ENCODE measurements around the gene KIAA1958. TPM values are rescaled to one million over a fixed set of nuclear protein-coding genes. Genes with fewer than 3 reads are reported as not detected.

The KIAA1958 gene
- total RNA-seq, 1 experiment from 2014 or later: 4.2 TPM

DNA sequence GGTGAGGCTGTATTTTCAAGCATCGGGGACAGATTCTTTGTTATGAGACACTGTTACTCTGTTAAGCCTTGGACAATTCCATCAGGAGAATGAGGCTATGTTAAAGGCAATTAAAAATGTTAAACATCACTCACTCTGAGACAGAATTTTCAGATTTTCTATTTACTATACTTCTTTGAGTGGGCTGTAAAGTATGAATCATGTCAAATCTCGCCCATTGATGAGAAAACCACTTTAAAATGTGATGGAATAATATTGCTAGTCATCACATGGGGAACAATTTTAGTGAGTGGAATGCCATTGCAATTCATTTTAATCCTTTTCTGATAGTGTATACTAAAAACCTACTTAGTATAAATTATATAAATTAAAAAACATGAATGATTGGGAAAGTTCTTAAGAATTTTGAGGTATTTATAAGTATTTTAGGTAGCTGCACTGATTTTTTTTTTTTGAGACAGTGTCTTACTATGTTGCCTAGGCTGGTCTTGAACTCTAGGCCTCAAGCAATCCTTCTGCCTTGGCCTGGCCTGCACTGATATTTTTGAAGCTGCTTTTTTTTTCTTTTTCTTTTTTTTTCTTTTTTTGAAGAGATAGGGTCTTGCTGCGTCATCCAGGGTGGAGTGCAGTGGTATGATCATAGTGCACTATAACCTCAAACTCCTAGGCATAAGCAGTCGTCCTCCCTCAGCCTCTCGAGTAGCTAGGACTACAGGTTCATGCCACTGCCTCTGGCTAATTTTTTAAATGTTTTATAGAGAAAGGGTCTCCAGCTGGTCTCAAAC, 73.2 kb downstream of the KIAA1958 start:
- H3K9me3 ChIP-seq (ENCODE audit: low read length): no peaks in the 10 kb centered on the region
- H3F3A ChIP-seq (ENCODE audit: low read length, unreplicated experiment): no peaks in the 10 kb centered on the region
- ChIA-PET POLR2A (ENCODE audit: unreplicated experiment) (no interaction called here), CTCF (no interaction called here)
- no peaks in the 10 kb centered on the region for H3K36me3 ChIP-seq (ENCODE audit: low read depth, low read length)
- no peaks in the 10 kb centered on the region for H3K27me3 ChIP-seq (ENCODE audit: low read length)
- H2AFZ ChIP-seq (ENCODE audit: low read length): no peak overlapping the region
- H3K27ac ChIP-seq (ENCODE audit: low read length): no peak overlapping the region
- H3K4me2 ChIP-seq (ENCODE audit: low read length): no peak overlapping the region
- TF ChIP-seq, protein P1, sequence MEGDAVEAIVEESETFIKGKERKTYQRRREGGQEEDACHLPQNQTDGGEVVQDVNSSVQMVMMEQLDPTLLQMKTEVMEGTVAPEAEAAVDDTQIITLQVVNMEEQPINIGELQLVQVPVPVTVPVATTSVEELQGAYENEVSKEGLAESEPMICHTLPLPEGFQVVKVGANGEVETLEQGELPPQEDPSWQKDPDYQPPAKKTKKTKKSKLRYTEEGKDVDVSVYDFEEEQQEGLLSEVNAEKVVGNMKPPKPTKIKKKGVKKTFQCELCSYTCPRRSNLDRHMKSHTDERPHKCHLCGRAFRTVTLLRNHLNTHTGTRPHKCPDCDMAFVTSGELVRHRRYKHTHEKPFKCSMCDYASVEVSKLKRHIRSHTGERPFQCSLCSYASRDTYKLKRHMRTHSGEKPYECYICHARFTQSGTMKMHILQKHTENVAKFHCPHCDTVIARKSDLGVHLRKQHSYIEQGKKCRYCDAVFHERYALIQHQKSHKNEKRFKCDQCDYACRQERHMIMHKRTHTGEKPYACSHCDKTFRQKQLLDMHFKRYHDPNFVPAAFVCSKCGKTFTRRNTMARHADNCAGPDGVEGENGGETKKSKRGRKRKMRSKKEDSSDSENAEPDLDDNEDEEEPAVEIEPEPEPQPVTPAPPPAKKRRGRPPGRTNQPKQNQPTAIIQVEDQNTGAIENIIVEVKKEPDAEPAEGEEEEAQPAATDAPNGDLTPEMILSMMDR (conservative IDR thresholded peaks at IDR 0.05; ENCODE audit: low read depth, low read length): no peak
- TF ChIP-seq EZH2phosphoT487 (IDR thresholded peaks at IDR 0.05; ENCODE audit: borderline replicate concordance, low read length): no peak
- no peaks in the 10 kb centered on the region for H4K20me1 ChIP-seq (ENCODE audit: low read length)
- no peaks in the 10 kb centered on the region for H3K79me2 ChIP-seq (ENCODE audit: low read length)
- intact Hi-C loops (cut with micrococcal nuclease): no loop called here
- H3K4me1 ChIP-seq (ENCODE audit: insufficient read depth, low read length): peaks cover 37% of the 10 kb centered on the region
- no peak for DNase-seq
- H3K9me2 ChIP-seq (replicated peaks; ENCODE audit: low read length): no peaks in the 10 kb centered on the region
- H3K4me3 ChIP-seq (ENCODE audit: low read length): no peak overlapping the region
- H3K9ac ChIP-seq (ENCODE audit: low read length): no peak overlapping the region
- no peak for ATAC-seq
- no TSS peak for BruUV-seq (replicated peaks)

DNA sequence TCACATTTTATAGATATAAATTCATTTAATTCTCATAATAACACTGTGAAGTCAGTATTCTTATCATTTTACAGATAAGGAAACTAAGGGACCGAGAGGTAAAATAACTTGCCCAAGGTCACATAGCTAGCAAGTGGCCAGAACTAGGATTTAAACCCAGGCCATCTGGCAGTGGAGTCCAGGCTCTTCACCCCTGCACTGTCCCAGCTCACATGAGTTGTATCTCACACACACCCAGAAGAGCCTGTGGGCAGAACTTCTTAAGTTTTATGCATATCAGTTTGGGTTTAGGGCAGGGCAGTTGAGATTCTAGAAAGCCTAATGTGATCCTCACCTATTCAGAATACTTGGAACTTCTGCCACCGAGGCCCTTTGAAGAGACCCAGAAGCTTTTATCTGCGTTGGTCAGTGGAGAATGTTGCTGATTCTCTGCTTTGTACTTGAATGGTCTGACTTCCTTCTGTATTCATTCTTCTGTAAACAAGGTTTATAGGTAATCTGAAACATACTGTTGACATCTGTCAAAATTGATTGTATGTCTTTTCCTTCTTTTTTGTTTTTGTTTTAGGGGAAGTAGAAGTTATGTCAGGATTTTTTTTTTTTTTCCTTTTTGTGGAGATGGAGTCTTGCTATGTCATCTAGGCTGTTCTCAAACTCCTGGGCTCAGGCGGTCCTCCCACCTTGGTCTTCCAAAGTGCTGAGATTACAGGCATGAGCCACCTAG, 75.8 kb downstream of the KIAA1958 start:
- no peak overlapping the region for H3K27ac ChIP-seq (ENCODE audit: low read length)
- no TSS peak for BruUV-seq (replicated peaks)
- no peaks in the 10 kb centered on the region for H3K36me3 ChIP-seq (ENCODE audit: low read depth, low read length)
- H4K20me1 ChIP-seq (ENCODE audit: low read length): no peaks in the 10 kb centered on the region
- no peaks in the 10 kb centered on the region for H3K79me2 ChIP-seq (ENCODE audit: low read length)
- no peaks in the 10 kb centered on the region for H3K27me3 ChIP-seq (ENCODE audit: low read length)
- POLR2A ChIA-PET (ENCODE audit: unreplicated experiment): interaction anchor here (0.5 to 0.7 kb wide), 3 partner anchors 18 to 230 kb away, joined by 4 to 11 read pairs (median 7); no protein-coding TSS in a partner anchor
- H3F3A ChIP-seq (ENCODE audit: low read length, unreplicated experiment): no peaks in the 10 kb centered on the region
- H3K9me2 ChIP-seq (replicated peaks; ENCODE audit: low read length): no peaks in the 10 kb centered on the region
- H3K9ac ChIP-seq (ENCODE audit: low read length): no peak overlapping the region
- H3K9me3 ChIP-seq (ENCODE audit: low read length): no peaks in the 10 kb centered on the region
- H3K4me2 ChIP-seq (ENCODE audit: low read length): no peak overlapping the region
- DNase-seq: no peak
- TF ChIP-seq, protein P1 (conservative IDR thresholded peaks at IDR 0.05; ENCODE audit: low read depth, low read length): no peak
- ATAC-seq: no peak
- peaks cover 13% of the 10 kb centered on the region for H3K4me1 ChIP-seq (ENCODE audit: insufficient read depth, low read length)
- CTCF ChIA-PET: no interaction called here
- intact Hi-C loops (cut with micrococcal nuclease): no loop called here
- H2AFZ ChIP-seq (ENCODE audit: low read length): no peak overlapping the region
- H3K4me3 ChIP-seq (ENCODE audit: low read length): no peak overlapping the region

DNA sequence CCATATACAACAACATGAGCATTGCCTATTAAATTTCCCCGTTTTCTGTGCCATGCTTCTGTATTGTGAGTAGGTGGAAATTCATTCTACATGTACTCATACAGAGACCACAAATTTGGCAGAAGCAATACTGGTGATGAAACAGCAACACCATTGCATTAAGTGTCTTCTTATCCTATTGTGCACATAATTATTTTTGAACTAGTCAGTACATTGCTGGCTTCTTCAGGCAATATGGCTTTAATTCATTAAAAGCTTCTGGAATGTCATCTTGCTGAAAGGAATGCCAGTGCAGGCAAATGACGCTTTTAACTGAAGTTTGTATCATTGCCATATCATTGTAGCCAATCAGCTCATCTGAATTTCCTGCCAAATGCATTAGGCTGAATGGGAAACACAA, 82.6 kb downstream of the KIAA1958 start:
- Histone ChIP-seq H3K27ac (ENCODE audit: low read length) (no peak overlapping the region), H3K4me1 (ENCODE audit: insufficient read depth, low read length) (no peaks in the 10 kb centered on the region), H3K36me3 (ENCODE audit: low read depth, low read length) (no peaks in the 10 kb centered on the region), H3K79me2 (ENCODE audit: low read length) (no peaks in the 10 kb centered on the region), H3K9me2 (replicated peaks; ENCODE audit: low read length) (no peaks in the 10 kb centered on the region), H3K9ac (ENCODE audit: low read length) (no peak overlapping the region), H3F3A (ENCODE audit: low read length, unreplicated experiment) (no peaks in the 10 kb centered on the region), H3K27me3 (ENCODE audit: low read length) (no peaks in the 10 kb centered on the region), H4K20me1 (ENCODE audit: low read length) (no peaks in the 10 kb centered on the region), H3K4me2 (ENCODE audit: low read length) (no peak overlapping the region), H2AFZ (ENCODE audit: low read length) (no peak overlapping the region), H3K4me3 (ENCODE audit: low read length) (no peak overlapping the region), H3K9me3 (ENCODE audit: low read length) (no peaks in the 10 kb centered on the region)
- intact Hi-C loops (cut with micrococcal nuclease): no loop called here
- DNase-seq (no peak), ATAC-seq (no peak)
- POLR2A ChIA-PET (ENCODE audit: unreplicated experiment): interaction anchor here (0.6 to 0.7 kb wide), 2 partner anchors 31 to 643 kb away, joined by 6 to 9 read pairs; no protein-coding TSS in a partner anchor
- TF ChIP-seq EZH2 (IDR thresholded peaks at IDR 0.05; ENCODE audit: low read length, unreplicated experiment) (no peak), EZH2phosphoT487 (IDR thresholded peaks at IDR 0.05; ENCODE audit: borderline replicate concordance, low read length) (no peak)
- TF ChIP-seq, protein P1 (conservative IDR thresholded peaks at IDR 0.05; ENCODE audit: low read depth, low read length): no peak
- CTCF ChIA-PET: no interaction called here
- no TSS peak for BruUV-seq (replicated peaks)
